AG10803 (cell line): ENCODE measurements around the gene CD151.

Source experiments
- DNase-seq: peaks from one replicate; pipeline ENCODE4 v3.0.0; 2010; ENCODE audit warnings: low read depth
- H3K4me3 ChIP-seq: 2 replicates; pipeline ENCODE4 v1.5.1; 2011; ENCODE audit warnings: mild to moderate bottlenecking, low read length, control low read depth
- CTCF ChIP-seq: conservative IDR thresholded peaks from 2 replicates; pipeline ENCODE4 v1.5.1; 2011; ENCODE audit warnings: mild to moderate bottlenecking, low read length, control low read depth, inconsistent platforms

Gene CD151

GRCh38 chr11:789943-790342, 42.8 kb upstream of the CD151 start, which contains the start of gene CEND1:
Gene CEND1, minus strand, starts transcription at chr11:790090. Its CDS starts 1,514 bp downstream, at chr11:788576.
- peak; percentile 41 for DNase-seq
- peak within 1 kb of the TSS; percentile 34 for H3K4me3 ChIP-seq
- TF ChIP-seq CTCF, result no peak

GRCh38 chr11:790721-791564, 41.8 kb upstream of the CD151 start:
- no peak for TF ChIP-seq CTCF
- no peak overlapping the region for H3K4me3 ChIP-seq
- DNase-seq, result peak; percentile 18

- no peak for TF ChIP-seq CTCF
- no peak for DNase-seq
- H3K4me3 ChIP-seq, result no peak overlapping the region
These were observed 40.9 kb upstream of the CD151 start for GRCh38 chr11:791658-792534.

GRCh38 chr11:792535-792821, 40.3 kb upstream of the CD151 start:
- TF ChIP-seq CTCF, result no peak
- no peak for DNase-seq
- H3K4me3 ChIP-seq, result no peak overlapping the region

GRCh38 chr11:792873-793272, 39.9 kb upstream of the CD151 start:
- TF ChIP-seq CTCF, result no peak
- DNase-seq, result no peak
- H3K4me3 ChIP-seq, result no peak overlapping the region

- no peak overlapping the region for H3K4me3 ChIP-seq
- no peak for DNase-seq
- no peak for TF ChIP-seq CTCF
These were observed 39.2 kb upstream of the CD151 start for GRCh38 chr11:793556-793955.
